ENCODE data around the gene TFAP2E.

DNA sequence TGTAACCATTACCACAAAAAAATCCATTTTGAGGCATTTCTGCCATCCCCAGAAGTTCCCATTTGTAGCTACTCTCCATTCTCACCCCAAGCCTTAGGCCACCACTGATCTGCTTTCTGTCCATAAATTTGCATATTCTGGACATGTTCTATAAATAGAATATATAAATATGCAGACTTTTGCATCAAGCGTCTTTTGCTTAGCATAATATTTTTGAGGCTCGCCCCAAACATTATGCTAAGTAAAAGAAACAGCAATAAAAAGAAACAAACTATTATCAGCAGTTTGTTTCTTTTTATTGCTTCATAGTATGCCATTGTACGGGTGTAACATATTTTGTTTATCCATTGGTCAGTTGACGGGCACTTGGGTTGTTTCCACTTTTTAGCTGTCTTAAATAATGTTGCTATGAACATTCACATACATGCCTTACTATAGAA lies 7.9 kb downstream of the TFAP2E start:
- TF ChIP-seq CTCF (IDR thresholded peaks at IDR 0.05) (no peak), POLR2A (IDR thresholded peaks at IDR 0.05) (no peak)
